ENCODE measurements around the gene SNAPC4.

SNAPC4 gene

DNA sequence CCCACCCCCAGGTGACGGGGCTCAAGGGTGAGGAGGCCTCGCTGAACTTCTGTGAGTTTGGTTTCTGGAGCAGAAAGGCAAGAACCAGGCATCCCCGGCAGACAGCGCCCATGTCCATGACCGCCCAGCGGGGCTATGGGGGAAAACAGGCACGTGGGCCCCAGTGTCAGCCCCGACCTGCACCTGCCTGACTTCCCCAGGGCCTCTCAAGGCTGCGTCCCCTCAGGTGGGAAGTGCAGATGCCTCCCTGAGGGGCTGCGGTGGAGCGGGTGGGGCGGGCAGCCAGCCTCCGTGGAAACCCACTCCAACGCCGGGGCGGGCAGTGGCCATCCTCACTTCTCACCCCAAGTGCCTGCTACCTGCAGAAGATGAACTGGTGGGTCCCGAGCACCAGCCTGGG, 19.6 kb downstream of the SNAPC4 start:
- TF ChIP-seq GATA3 (IDR thresholded peaks at IDR 0.05; ENCODE audit: low read depth, low read length) (no peak), GATA2 (IDR thresholded peaks at IDR 0.05; ENCODE audit: low read depth, low read length) (no peak)

- no peak for TF ChIP-seq GATA2 (IDR thresholded peaks at IDR 0.05; ENCODE audit: low read depth, low read length)
- no peak for TF ChIP-seq GATA3 (IDR thresholded peaks at IDR 0.05; ENCODE audit: low read depth, low read length)
Measured at GRCh38 chr9:136379891-136380290, 20.1 kb downstream of the SNAPC4 start.

DNA sequence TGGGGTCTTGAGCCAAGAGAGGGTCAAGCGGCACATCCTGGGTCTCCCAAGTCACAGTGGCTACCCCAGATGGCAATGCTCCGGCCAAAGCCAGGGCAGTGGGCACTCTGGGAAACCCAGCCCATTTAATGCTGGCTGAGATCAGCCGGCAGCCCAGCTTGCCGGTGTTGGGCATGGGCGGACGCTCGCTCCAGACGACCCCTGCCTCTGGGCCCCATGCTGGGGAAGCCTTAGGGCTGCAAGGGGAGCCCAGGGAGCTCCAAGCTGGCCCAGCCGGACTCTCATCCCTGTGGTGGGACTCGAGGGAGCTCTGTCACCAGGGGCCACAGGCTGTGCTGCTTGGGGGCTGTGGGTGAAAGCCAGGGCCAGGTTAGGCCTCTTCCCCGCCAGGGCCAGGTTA, 20.6 kb downstream of the SNAPC4 start:
- TF ChIP-seq GATA2 (IDR thresholded peaks at IDR 0.05; ENCODE audit: low read depth, low read length) (no peak), GATA3 (IDR thresholded peaks at IDR 0.05; ENCODE audit: low read depth, low read length) (no peak)

- no peak for TF ChIP-seq GATA3 (IDR thresholded peaks at IDR 0.05; ENCODE audit: low read depth, low read length)
- TF ChIP-seq GATA2 (IDR thresholded peaks at IDR 0.05; ENCODE audit: low read depth, low read length), result no peak
Measured at GRCh38 chr9:136379003-136379287, 21.0 kb downstream of the SNAPC4 start.

GRCh38 chr9:136378170-136379002, 21.6 kb downstream of the SNAPC4 start:
- no peak for TF ChIP-seq GATA2 (IDR thresholded peaks at IDR 0.05; ENCODE audit: low read depth, low read length)
- no peak for TF ChIP-seq GATA3 (IDR thresholded peaks at IDR 0.05; ENCODE audit: low read depth, low read length)

GRCh38 chr9:136377341-136378169, 22.4 kb downstream of the SNAPC4 start:
- TF ChIP-seq GATA3 (IDR thresholded peaks at IDR 0.05; ENCODE audit: low read depth, low read length) (no peak), GATA2 (IDR thresholded peaks at IDR 0.05; ENCODE audit: low read depth, low read length) (no peak)

DNA sequence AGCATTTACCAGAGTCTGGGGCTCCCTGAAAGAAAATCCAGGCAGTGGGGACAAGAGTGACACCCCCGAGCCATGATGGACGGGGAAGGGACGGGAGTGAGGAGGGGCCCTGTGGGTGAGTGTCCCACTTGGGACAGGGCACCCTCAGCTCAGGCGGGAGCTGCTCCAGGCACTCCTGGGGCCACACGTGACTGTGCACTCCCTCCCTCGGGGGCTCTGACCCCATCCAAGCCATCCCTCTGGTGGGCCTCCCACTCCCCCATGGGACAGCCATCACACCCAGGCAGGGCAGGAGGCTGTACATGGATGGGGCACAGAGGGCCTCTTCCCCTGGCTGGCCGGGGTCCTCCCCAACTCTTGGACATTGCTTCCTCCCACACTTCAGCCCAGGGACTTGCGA, 23.5 kb downstream of the SNAPC4 start:
- TF ChIP-seq GATA2 (IDR thresholded peaks at IDR 0.05; ENCODE audit: low read depth, low read length) (no peak), GATA3 (IDR thresholded peaks at IDR 0.05; ENCODE audit: low read depth, low read length) (no peak)

- TF ChIP-seq GATA2 (IDR thresholded peaks at IDR 0.05; ENCODE audit: low read depth, low read length) (peak; percentile 45; the same call in 1 of the 2 replicates), GATA3 (IDR thresholded peaks at IDR 0.05; ENCODE audit: low read depth, low read length) (no peak)
Measured at GRCh38 chr9:136375096-136375495, 24.9 kb downstream of the SNAPC4 start.

GRCh38 chr9:136374183-136374575, 25.8 kb downstream of the SNAPC4 start:
- TF ChIP-seq GATA2 (IDR thresholded peaks at IDR 0.05; ENCODE audit: low read depth, low read length) (no peak), GATA3 (IDR thresholded peaks at IDR 0.05; ENCODE audit: low read depth, low read length) (no peak)

DNA sequence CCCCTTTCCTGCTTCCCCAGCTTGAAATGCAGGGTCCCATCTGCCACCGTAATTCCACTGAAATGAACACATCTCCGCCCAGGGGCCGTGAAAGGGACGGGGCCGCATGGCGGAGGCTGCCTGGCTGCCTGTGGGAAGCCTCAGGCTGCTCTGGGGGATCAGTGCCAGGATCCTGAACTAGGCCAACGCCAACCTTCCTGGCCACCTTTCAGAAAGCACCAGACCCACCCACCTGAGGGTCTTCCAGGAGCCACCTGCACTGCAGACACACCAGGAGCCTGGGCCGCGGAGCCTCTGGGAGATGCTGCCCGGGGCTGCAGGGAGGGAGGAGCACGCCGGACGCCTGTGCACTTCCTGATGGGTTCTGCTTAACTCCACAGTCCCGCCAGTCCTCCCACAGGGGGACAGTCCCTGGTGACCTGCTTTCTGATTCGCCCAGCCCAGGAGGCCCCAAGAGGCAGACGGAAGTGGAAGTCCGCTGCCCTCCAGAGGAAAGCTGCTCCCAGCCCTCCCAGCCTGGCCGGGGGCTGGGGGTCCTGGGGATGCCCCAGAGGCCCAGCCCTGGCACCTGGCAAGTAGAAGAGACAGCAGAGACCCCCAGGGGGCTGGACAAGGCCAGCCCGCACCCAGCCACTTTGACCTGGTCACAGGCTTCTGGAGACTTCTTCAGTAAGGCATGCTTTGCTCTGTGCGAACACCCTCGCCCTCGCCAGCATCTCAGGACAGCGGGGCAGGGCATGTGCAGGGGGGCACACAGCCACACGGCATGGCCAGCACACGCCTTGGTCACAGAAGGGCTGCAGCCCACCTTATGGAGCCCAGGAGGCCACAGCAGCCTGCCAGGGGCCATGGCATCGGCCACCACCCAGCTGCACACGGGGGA, 26.4 kb downstream of the SNAPC4 start, which contains the start of gene CARD9:
TSS of gene CARD9 (minus strand) at position 370 of the 883 bp plus-strand sequence. CDS start 1,591 bp downstream, outside the sequence.
- TF ChIP-seq GATA3 (IDR thresholded peaks at IDR 0.05; ENCODE audit: low read depth, low read length) (no peak), GATA2 (IDR thresholded peaks at IDR 0.05; ENCODE audit: low read depth, low read length) (no peak)

- TF ChIP-seq GATA3 (IDR thresholded peaks at IDR 0.05; ENCODE audit: low read depth, low read length) (no peak), GATA2 (IDR thresholded peaks at IDR 0.05; ENCODE audit: low read depth, low read length) (no peak)
Measured at GRCh38 chr9:136372561-136373299, 27.2 kb downstream of the SNAPC4 start.

DNA sequence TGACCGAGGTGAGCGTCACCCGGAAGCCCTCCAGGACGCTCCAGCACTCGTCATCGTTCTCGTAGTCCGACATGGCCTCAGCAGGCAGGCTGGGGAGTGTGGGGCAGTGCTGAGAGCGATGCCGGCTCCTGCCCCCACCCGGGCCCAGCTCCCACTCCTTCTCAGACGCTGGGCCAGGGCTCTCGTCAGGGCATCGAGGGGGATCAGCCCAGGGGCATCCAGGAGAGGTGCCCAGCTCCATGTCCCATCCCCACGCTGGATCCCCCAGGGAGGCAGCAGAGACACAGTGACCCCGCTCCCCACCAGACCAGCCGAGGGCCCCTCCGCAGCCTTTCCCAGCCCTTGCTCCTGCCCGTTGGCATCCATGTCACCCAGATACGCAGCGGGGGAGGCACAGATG, 28.0 kb downstream of the SNAPC4 start:
- no peak for TF ChIP-seq GATA2 (IDR thresholded peaks at IDR 0.05; ENCODE audit: low read depth, low read length)
- TF ChIP-seq GATA3 (IDR thresholded peaks at IDR 0.05; ENCODE audit: low read depth, low read length), result no peak

DNA sequence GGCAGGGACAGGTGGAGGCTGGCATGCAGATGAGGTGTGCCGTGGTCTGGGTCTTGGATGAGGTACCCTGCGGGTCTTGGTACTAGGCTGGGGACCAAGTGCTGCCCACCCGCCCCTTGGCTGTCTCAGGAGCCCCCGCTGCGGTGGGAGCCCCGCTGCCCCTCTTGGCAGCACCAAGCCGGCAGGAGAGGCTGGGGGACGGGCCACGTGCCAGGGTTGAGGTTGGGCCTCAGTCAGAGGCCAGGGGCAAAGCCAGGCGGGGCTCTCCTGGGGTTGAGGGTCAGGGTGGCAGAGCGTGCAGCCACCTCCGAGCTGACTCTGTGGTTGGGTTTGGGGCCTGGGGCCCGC, 28.5 kb downstream of the SNAPC4 start:
- TF ChIP-seq GATA3 (IDR thresholded peaks at IDR 0.05; ENCODE audit: low read depth, low read length) (no peak), GATA2 (IDR thresholded peaks at IDR 0.05; ENCODE audit: low read depth, low read length) (no peak)
